Stimulated activated CD4-positive, alpha-beta T cell treated with anti-CD3 and anti-CD28 coated beads, Interleukin-2, amount 100 ng/mL, for 48 hours (primary cell): ENCODE measurements around the gene SLC17A7.

ENCODE experiments used
- DNase-seq, 2 donors: peaks; one replicate each; pipeline ENCODE4 v3.0.0-alpha.2; 2020

Gene SLC17A7

GRCh38 chr19:49443366-49444099 lies 2.2 kb upstream of the SLC17A7 start:
- DNase-seq: peak; percentile 92 to 94

GRCh38 chr19:49442771-49443365 lies 1.5 kb upstream of the SLC17A7 start:
- peak; percentile 61 to 64 for DNase-seq

GRCh38 chr19:49442354-49442753 lies 1.0 kb upstream of the SLC17A7 start:
- DNase-seq: no peak

- DNase-seq: no peak
Observed at GRCh38 chr19:49441960-49442350, 628 bp upstream of the SLC17A7 start.

DNA sequence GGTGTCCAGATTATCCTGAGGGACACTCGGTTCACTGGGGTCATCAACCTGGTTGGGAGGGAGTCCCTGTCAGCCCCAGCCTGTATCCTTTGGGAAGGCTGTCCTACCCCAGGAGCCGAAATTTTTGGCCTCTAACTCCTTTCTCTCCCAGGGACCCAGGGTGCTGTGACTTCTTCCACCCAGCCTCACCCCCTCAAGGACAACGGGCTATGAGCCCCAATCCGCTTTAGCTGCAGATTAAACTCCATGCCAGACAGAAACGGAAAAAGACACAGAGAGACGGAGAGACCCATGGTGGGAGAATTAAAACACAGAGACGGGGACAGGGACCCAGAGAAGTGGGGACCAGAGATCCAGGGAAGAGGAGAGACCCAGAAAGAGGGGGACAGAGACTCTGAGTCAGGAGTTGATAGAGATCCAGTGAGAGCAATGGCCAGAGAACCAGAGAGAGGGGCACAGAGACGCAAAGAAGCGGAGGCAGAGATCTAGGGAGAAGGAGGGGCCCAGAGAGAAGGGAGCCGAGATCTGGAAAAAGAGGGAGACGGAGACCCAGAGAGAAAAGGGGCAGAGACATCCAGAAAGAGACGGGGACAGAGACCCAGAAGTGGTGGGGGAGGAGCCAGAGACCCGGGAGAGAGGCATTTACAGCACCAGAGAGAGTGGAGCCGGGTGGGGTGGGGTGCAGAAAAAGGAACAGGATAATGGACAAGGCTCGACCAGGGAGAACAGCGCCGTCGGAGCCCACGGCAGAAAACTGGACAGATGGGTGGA lies 703 bp downstream of the SLC17A7 start:
- DNase-seq: no peak

- DNase-seq: no peak
Observed at GRCh38 chr19:49439836-49440235, 1.5 kb downstream of the SLC17A7 start.

DNA sequence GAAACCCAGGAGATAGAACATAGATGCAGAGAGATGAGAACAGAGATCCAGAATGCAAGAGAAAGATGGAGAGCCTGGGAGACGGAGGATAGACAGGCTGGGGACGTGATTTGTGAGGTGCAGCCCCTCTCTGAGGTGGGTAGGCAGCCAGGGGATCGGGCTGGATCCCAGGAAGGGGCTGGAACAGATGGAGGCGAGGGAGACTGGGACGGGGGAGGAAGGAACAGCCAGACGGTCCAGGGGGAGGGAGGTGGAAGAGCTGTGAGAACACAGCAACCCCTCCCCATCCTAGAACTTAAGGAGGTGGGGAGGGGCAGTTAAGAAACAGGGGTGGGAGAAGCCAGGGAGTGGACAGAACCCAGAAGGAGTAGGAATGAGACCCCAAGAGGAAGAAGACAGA lies 3.1 kb downstream of the SLC17A7 start:
- no peak for DNase-seq

GRCh38 chr19:49437231-49437630 lies 4.1 kb downstream of the SLC17A7 start:
- DNase-seq: no peak

DNA sequence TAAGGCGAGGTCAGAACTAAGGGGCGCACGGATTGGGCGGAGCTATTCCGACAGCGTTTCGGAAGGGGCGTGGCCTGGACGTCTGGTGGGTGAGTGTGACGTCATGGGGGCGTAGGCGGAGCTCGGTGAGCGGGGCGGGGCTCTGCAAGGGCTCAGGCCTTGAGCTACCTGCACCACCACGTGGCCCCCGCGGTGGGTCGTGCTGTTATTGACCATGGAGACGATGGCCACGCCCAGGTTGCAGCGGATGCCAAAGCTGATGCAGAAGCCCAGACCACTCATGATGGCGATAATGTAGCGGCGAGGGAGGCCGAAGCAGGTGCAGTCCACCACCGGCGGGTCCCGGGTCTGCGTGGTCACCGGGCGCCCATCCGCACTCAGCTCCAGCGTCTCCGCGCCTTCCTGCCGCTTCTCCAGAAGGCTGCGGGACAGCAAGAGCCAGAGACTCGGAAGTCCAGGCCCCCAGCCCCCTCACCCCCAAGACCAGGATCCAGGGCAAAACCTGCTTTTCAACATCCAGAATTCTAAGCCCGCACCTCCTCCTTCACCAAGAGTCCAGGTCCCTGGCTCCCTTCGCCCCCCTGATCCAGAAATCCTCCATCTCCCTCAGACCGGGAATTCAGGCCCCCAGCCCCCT lies 4.8 kb downstream of the SLC17A7 start:
- DNase-seq: peak in 1 of 2 donors; percentile 65

GRCh38 chr19:49435670-49436069 lies 5.7 kb downstream of the SLC17A7 start:
- DNase-seq: no peak

- DNase-seq: no peak
Observed at GRCh38 chr19:49434907-49435583, 6.3 kb downstream of the SLC17A7 start.

- no peak for DNase-seq
Observed at GRCh38 chr19:49433240-49433901, 8.0 kb downstream of the SLC17A7 start.

- DNase-seq: no peak
Observed at GRCh38 chr19:49432141-49433073, 8.9 kb downstream of the SLC17A7 start.

DNA sequence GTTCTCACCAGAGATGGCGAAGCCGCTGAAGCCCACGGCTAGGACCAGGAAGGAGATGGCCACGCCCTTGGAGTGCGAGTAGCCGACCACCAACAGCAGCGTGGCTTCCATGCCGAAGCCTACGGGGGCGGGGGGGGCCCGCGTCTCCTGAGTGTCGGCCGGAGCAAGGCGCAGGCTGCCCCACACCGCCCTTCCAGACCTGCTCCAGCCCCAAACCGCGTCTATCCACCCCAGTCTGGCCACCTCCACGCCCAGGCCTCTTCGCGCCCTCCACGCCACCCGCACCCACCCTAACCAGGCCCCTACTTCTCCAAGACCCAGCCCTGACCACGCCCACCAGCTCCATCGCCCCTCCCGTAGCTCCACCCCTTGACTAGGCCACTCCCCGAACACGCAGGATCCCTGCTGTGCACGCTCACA lies 10.0 kb downstream of the SLC17A7 start:
- DNase-seq: no peak

DNA sequence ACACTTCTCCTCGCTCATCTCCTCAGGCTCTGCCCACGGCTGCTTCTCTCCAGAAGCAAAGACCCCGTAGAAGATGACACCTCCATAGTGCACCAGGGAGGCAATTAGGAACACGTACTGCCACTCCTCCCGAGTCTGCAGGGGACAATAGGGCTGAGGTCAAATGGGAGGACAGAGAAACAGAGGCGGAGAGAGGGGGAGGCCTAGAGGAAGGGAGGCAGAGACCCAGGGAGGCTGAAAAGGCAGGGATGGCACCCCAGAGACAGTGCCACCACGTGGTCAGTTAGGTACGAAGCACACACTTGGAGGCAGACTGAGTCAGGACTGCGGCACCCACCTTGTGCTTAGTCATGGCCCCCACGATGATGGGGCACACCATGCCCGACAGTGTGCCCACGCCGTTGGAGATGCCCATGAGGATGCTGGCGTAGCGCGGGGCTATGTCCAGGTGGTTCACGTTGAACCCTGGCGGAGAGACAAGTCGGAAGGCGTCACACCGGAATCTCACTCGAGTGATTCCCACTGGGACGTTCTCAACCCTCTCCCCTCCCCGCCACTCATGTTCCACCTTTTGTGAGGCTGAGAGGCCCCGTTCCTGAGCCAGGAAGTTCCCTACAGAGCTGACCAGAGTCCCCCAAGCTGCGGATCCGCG lies 10.5 kb downstream of the SLC17A7 start:
- DNase-seq: no peak

- no peak for DNase-seq
Observed at GRCh38 chr19:49430172-49430677, 11.1 kb downstream of the SLC17A7 start.

DNA sequence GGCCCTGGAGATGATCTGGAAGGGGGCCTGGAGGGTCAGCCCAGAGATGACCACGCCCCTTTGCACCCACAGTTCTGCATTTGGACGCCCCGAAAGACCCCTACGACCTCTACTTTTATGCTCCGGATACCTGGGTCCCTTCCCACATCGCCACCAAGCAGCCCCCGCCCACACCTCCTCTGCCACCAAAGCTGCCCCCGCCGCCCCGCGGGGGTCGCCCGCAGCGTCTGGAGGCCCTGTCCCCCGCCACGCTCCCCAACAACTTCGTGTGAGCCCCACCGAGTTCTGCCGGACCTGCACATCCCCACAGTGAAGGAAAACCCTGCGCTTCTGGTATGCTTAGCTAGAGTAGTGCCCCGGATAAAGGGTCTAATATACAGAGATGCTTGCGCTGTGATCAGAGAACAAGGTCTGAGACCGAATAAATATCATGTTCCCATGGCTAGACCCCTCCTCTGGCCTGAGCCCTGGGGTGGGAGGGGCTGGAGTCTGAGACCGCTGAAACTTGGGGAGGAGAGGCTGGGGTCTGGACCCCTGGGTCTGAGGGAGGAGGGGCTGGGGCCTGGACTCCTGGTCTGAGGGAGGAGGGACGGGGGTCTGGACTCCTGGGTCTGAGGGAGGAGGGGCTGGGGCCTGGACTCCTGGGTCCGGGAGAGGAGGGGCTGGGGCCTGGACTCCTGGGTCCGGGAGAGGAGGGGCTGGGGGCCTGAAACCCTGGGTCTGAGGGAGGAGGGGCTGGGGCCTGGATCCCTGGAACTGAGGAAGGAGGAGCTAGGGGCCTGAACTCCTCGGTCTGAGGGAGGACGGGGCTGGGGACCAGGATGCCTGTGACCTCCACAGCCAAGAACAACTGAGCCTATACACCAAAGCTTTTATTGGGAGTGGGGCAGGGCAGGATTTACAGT lies 12.5 kb downstream of the SLC17A7 start:
- no peak for DNase-seq

DNA sequence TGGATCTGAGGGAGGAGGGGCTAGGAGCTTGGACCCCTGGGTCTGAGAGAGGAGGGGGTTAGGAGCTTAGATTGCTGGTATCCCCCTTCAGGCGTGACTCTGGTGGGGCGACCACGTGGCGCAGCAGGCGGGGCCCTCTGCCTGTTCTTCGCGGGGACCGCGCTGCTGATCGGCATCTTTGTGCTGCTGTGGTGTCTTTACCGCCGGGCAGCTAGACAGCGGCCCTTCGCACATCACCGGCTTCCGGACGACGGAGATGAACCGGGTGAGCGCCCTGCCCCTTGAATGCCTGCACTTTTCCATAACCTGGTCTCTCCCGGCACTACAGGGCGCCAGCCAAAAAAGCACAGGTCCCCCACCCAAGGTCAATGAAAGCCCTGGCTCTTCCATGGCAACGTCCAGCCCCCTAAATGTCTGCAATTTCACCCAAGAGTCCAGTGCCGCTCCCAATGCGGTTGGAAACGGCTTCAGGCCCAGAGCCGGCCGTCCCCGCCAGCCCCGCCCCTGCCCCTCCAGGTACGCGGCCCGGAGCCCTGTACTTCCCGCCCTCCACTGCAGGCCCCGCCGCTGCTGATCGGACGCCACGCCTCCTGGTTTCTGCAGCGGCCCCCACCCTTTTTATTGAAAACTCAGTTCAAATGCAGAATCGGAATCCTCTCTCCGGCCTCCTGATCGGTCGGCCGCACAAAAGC lies 13.3 kb downstream of the SLC17A7 start:
- no peak for DNase-seq

- DNase-seq: no peak
Observed at GRCh38 chr19:49427339-49427738, 14.0 kb downstream of the SLC17A7 start.
